GM19043 (cell line): Measurements from ENCODE around the gene TRMT61B.
A peak's percentile ranks its signal among the peaks of the same experiment; 100 is the strongest.

Experiments
- ATAC-seq: cut with Tn5 transposase; IDR thresholded peaks from one replicate; pipeline ENCODE4 v1.9.1; 2021; ENCODE audit warnings: low read depth; ENCODE audit not compliant: unreplicated experiment

Gene TRMT61B

GRCh38 chr2:28868611-28869010, 1.5 kb downstream of the TRMT61B start:
- ATAC-seq: no peak

GRCh38 chr2:28855977-28856376, 14.1 kb downstream of the TRMT61B start:
- ATAC-seq: no peak

- ATAC-seq: no peak
Measured at GRCh38 chr2:28855193-28855592, 14.9 kb downstream of the TRMT61B start.

GRCh38 chr2:28842042-28842441, 28.1 kb downstream of the TRMT61B start:
- no peak for ATAC-seq

- no peak for ATAC-seq
Measured at GRCh38 chr2:28838971-28839370, 31.1 kb downstream of the TRMT61B start.

GRCh38 chr2:28835781-28836180, 34.3 kb downstream of the TRMT61B start:
- no peak for ATAC-seq

GRCh38 chr2:28833740-28834470, 36.2 kb downstream of the TRMT61B start:
- no peak for ATAC-seq

GRCh38 chr2:28828382-28828781, 41.7 kb downstream of the TRMT61B start:
- no peak for ATAC-seq

GRCh38 chr2:28824870-28825269, 45.2 kb downstream of the TRMT61B start:
- no peak for ATAC-seq

- no peak for ATAC-seq
Measured at GRCh38 chr2:28824207-28824606, 45.9 kb downstream of the TRMT61B start.

- ATAC-seq: no peak
Measured at GRCh38 chr2:28822036-28822435, 48.1 kb downstream of the TRMT61B start.

GRCh38 chr2:28821295-28821958, 48.7 kb downstream of the TRMT61B start:
- no peak for ATAC-seq

- no peak for ATAC-seq
Measured at GRCh38 chr2:28818053-28818452, 52.1 kb downstream of the TRMT61B start.

GRCh38 chr2:28810384-28811285, 59.5 kb downstream of the TRMT61B start, which contains the start of gene SPDYA:
SPDYA (plus strand) TSS chr2:28810834; CDS start chr2:28816015, 5,181 bp downstream.
- ATAC-seq: peak; percentile 83

- ATAC-seq: no peak
Measured at GRCh38 chr2:28809927-28810326, 60.2 kb downstream of the TRMT61B start.

- no peak for ATAC-seq
Measured at GRCh38 chr2:28802975-28803429, 67.1 kb downstream of the TRMT61B start.

- ATAC-seq: no peak
Measured at GRCh38 chr2:28801726-28802125, 68.4 kb downstream of the TRMT61B start.
